ENCODE measurements around the gene RAD51B. TPM values are rescaled to one million over a fixed set of nuclear protein-coding genes. Genes with fewer than 3 reads are reported as not detected.

The RAD51B gene
- total RNA-seq, 1 experiment from 2014 or later: 23.3 TPM

- ChIA-PET POLR2A (ENCODE audit: low non-redundant PET) (no interaction called here), CTCF (no interaction called here)
- H3K9me3 ChIP-seq (ENCODE audit: low read depth, low read length, poor library complexity, severe bottlenecking): no peaks in the 10 kb centered on the region
- no peaks in the 10 kb centered on the region for H3K4me1 ChIP-seq (ENCODE audit: insufficient read depth, low read length, poor library complexity, severe bottlenecking)
- BruUV-seq (replicated peaks): no TSS peak
- TF ChIP-seq CTCF (conservative IDR thresholded peaks at IDR 0.05; ENCODE audit: low read depth, low read length): no peak
- TF ChIP-seq EZH2 (IDR thresholded peaks at IDR 0.05; ENCODE audit: borderline replicate concordance, low read depth, low read length, poor library complexity, severe bottlenecking): no peak
- H3K36me3 ChIP-seq (ENCODE audit: insufficient read depth, low read length, poor library complexity, severe bottlenecking): no peaks in the 10 kb centered on the region
- no peaks in the 10 kb centered on the region for H3K27me3 ChIP-seq (replicated peaks; ENCODE audit: insufficient read depth, low read depth, low read length, poor library complexity)
- no peak overlapping the region for H3K27ac ChIP-seq (ENCODE audit: low read depth, low read length, poor library complexity, severe bottlenecking)
- intact Hi-C loops (cut with micrococcal nuclease; ENCODE audit: unreplicated experiment): no loop called here
- H3K4me3 ChIP-seq (ENCODE audit: low read depth, low read length, poor library complexity, severe bottlenecking): no peak overlapping the region
- DNase-seq (ENCODE audit: low spot score): no peak
These were observed 953.3 kb downstream of the RAD51B start for GRCh38 chr14:68772761-68773381.

- Histone ChIP-seq H3K27me3 (replicated peaks; ENCODE audit: insufficient read depth, low read depth, low read length, poor library complexity) (no peaks in the 10 kb centered on the region), H3K4me3 (ENCODE audit: low read depth, low read length, poor library complexity, severe bottlenecking) (no peak overlapping the region), H3K4me1 (ENCODE audit: insufficient read depth, low read length, poor library complexity, severe bottlenecking) (no peaks in the 10 kb centered on the region), H3K9me3 (ENCODE audit: low read depth, low read length, poor library complexity, severe bottlenecking) (no peaks in the 10 kb centered on the region), H3K27ac (ENCODE audit: low read depth, low read length, poor library complexity, severe bottlenecking) (no peak overlapping the region), H3K36me3 (ENCODE audit: insufficient read depth, low read length, poor library complexity, severe bottlenecking) (no peaks in the 10 kb centered on the region)
- CTCF ChIA-PET: no interaction called here
- intact Hi-C loops (cut with micrococcal nuclease; ENCODE audit: unreplicated experiment): no loop called here
- TF ChIP-seq CTCF (conservative IDR thresholded peaks at IDR 0.05; ENCODE audit: low read depth, low read length): no peak
- TF ChIP-seq EZH2 (IDR thresholded peaks at IDR 0.05; ENCODE audit: borderline replicate concordance, low read depth, low read length, poor library complexity, severe bottlenecking): no peak
- DNase-seq (ENCODE audit: low spot score): no peak
- POLR2A ChIA-PET (ENCODE audit: low non-redundant PET): no interaction called here
- BruUV-seq (replicated peaks): no TSS peak
These were observed 955.4 kb downstream of the RAD51B start for GRCh38 chr14:68774771-68775613.

- DNase-seq (ENCODE audit: low spot score): no peak
- H3K36me3 ChIP-seq (ENCODE audit: insufficient read depth, low read length, poor library complexity, severe bottlenecking): no peaks in the 10 kb centered on the region
- intact Hi-C loops (cut with micrococcal nuclease; ENCODE audit: unreplicated experiment): no loop called here
- ChIA-PET CTCF (no interaction called here), POLR2A (ENCODE audit: low non-redundant PET) (no interaction called here)
- BruUV-seq (replicated peaks): no TSS peak
- no peak overlapping the region for H3K4me3 ChIP-seq (ENCODE audit: low read depth, low read length, poor library complexity, severe bottlenecking)
- H3K9me3 ChIP-seq (ENCODE audit: low read depth, low read length, poor library complexity, severe bottlenecking): no peaks in the 10 kb centered on the region
- TF ChIP-seq CTCF (conservative IDR thresholded peaks at IDR 0.05; ENCODE audit: low read depth, low read length) (no peak), EZH2 (IDR thresholded peaks at IDR 0.05; ENCODE audit: borderline replicate concordance, low read depth, low read length, poor library complexity, severe bottlenecking) (no peak)
- H3K27ac ChIP-seq (ENCODE audit: low read depth, low read length, poor library complexity, severe bottlenecking): no peak overlapping the region
- H3K4me1 ChIP-seq (ENCODE audit: insufficient read depth, low read length, poor library complexity, severe bottlenecking): peaks cover under 1% of the 10 kb centered on the region
- no peaks in the 10 kb centered on the region for H3K27me3 ChIP-seq (replicated peaks; ENCODE audit: insufficient read depth, low read depth, low read length, poor library complexity)
These were observed 956.1 kb downstream of the RAD51B start for GRCh38 chr14:68775614-68776126.

Data from A673 (cell line).